ENCODE data around the gene PTTG2.

DNA sequence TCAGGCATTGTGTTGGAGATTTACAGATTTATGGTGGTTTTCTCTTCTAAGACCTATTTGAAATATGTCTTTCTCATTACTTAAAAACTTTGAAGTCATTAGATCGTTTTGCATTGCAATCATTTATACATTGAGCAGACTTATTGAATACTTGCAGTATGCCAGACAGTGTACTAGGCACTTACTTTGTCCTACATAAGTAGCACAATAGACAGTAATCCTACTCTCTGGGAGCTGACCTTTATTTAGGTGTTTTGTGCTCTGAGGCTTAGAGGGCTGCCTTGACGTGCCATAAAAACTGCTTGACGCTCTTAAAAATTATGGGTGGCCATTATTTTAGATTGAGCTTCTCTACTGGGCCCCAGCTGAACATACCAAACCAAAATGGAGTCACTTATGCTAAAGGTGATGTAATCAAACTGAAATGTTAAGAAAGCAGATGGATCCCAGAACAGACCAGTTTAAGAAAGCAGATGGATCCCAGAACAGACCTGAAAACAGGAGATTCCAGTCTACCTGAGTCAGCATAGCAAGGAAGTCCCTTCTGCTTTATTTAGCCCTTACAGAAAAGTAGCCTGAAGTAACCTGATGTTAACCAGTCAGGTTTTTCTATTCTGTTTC, 42.4 kb downstream of the PTTG2 start:
- no peak for TF ChIP-seq POLR2A (IDR thresholded peaks at IDR 0.05)
- TF ChIP-seq, protein P1, sequence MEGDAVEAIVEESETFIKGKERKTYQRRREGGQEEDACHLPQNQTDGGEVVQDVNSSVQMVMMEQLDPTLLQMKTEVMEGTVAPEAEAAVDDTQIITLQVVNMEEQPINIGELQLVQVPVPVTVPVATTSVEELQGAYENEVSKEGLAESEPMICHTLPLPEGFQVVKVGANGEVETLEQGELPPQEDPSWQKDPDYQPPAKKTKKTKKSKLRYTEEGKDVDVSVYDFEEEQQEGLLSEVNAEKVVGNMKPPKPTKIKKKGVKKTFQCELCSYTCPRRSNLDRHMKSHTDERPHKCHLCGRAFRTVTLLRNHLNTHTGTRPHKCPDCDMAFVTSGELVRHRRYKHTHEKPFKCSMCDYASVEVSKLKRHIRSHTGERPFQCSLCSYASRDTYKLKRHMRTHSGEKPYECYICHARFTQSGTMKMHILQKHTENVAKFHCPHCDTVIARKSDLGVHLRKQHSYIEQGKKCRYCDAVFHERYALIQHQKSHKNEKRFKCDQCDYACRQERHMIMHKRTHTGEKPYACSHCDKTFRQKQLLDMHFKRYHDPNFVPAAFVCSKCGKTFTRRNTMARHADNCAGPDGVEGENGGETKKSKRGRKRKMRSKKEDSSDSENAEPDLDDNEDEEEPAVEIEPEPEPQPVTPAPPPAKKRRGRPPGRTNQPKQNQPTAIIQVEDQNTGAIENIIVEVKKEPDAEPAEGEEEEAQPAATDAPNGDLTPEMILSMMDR (IDR thresholded peaks at IDR 0.05) = no peak

Data from body of pancreas (tissue), 4 donors.